ENCODE data around the gene GNG7. TPM values are rescaled to one million over a fixed set of nuclear protein-coding genes. Genes with fewer than 3 reads are reported as not detected.

The GNG7 gene
- total RNA-seq, 1 experiment from 2014 or later, result 7.7 TPM

GRCh38 chr19:2618611-2619010 is 83.9 kb downstream of the GNG7 start:
- peak overlapping the region in 1 of 3 experiments; percentile 65; a peak in 2 of 7 replicates for H3K27ac Mint-ChIP-seq
- Histone ChIP-seq H2BK20ac (ENCODE audit: low read depth, low read length, poor library complexity, severe bottlenecking) (no peak overlapping the region), H3K4ac (ENCODE audit: low read depth, low read length) (no peak overlapping the region), H2BK12ac (ENCODE audit: insufficient read length, low read depth, low read length) (no peak overlapping the region), H2AFZ (ENCODE audit: low read length) (no peak overlapping the region), H3K23me2 (ENCODE audit: insufficient read length, low read depth, low read length, poor library complexity, severe bottlenecking) (no peaks in the 10 kb centered on the region), H3K14ac (ENCODE audit: insufficient read depth, low read length) (no peak overlapping the region), H3K4me1 (ENCODE audit: insufficient read depth, low read length) (no peaks in the 10 kb centered on the region), H3K23ac (ENCODE audit: insufficient read length, low read depth, low read length) (no peak overlapping the region), H3T11ph (ENCODE audit: low read length) (no peak overlapping the region), H4K20me1 (ENCODE audit: control insufficient read depth, insufficient read depth, insufficient read length) (no peaks in the 10 kb centered on the region), H4K8ac (replicated peaks; ENCODE audit: insufficient read length, low read depth, low read length) (no peak overlapping the region), H3K79me2 (ENCODE audit: insufficient read depth, low read length) (no peaks in the 10 kb centered on the region), H3K79me1 (ENCODE audit: insufficient read depth, low read depth, low read length, poor library complexity, severe bottlenecking) (no peaks in the 10 kb centered on the region), H2AK5ac (ENCODE audit: insufficient read length, low read length) (no peak overlapping the region), H2BK5ac (ENCODE audit: insufficient read length, low read length) (no peak overlapping the region), H2BK15ac (ENCODE audit: low read depth, low read length) (no peak overlapping the region), H2BK120ac (ENCODE audit: low read depth, low read length, poor library complexity, severe bottlenecking) (no peak overlapping the region), H4K5ac (ENCODE audit: insufficient read length, low read depth, low read length) (no peak overlapping the region), H3K4me2 (ENCODE audit: insufficient read depth, insufficient read length, low read length) (no peak overlapping the region), H3K9ac (ENCODE audit: extremely low read depth, insufficient read length, low read length) (no peak overlapping the region), H3K9me3 (ENCODE audit: control insufficient read depth, low read depth, low read length) (no peaks in the 10 kb centered on the region), H3K56ac (ENCODE audit: insufficient read length, low read depth, low read length) (no peak overlapping the region), H3K27ac (ENCODE audit: insufficient read length, low read depth, low read length) (no peak overlapping the region), H4K91ac (ENCODE audit: insufficient read length, low read depth, low read length) (no peak overlapping the region), H3K18ac (ENCODE audit: insufficient read length, low read depth, low read length) (no peak overlapping the region), H3K27me3 (ENCODE audit: insufficient read depth, low read length) (no peaks in the 10 kb centered on the region)
- peaks cover 2 to 5% (median 4%) of the 10 kb centered on the region in 3 experiments; a peak in 4 of 7 replicates for H3K36me3 Mint-ChIP-seq (ENCODE audit: insufficient read depth in 1 of 3, low read depth in 3 of 3)
- no peak overlapping the region; a peak in 1 of 5 replicates for H3K4me3 Mint-ChIP-seq
- peaks cover 18% of the 10 kb centered on the region for H3K27me3 Mint-ChIP-seq (ENCODE audit: low read depth)
- H3K9me3 Mint-ChIP-seq, result peaks cover 8 to 13% of the 10 kb centered on the region in 2 experiments
- no peak for DNase-seq
- peaks cover 5 to 6% of the 10 kb centered on the region in 2 experiments for H3K4me1 Mint-ChIP-seq
- WGBS (ENCODE audit: extremely low coverage, insufficient read length, low lambda C conversion rate), result no CpG with 5 or more reads among the region's 10 CpGs
- TF ChIP-seq CTCF (conservative IDR thresholded peaks at IDR 0.05), result no peak
